CD4-positive, alpha-beta T cell (primary cell): ENCODE measurements around the gene ZFP36L2. TPM values are rescaled to one million over a fixed set of nuclear protein-coding genes. Genes with fewer than 3 reads are reported as not detected.

Source experiments
- ATAC-seq: fragments of 200-7000 bp; cut with Tn5 transposase; one replicate; pipeline ENCODE4 v1.10.0; 2022; ENCODE audit warnings: mild to moderate bottlenecking; ENCODE audit not compliant: poor library complexity
- CTCF ChIA-PET: fragments of 350-600 bp; sonication (Branson Sonifier 250); formaldehyde crosslinking; loops from one replicate; lab custom pipeline; 2021; ENCODE audit warnings: antibody characterized with exemption, inconsistent platforms; lab: Charles Lee
- POLR2A ChIA-PET: fragments of 350-600 bp; sonication (Branson Sonifier 250); formaldehyde crosslinking; loops from one replicate; lab custom pipeline; 2021; ENCODE audit warnings: antibody characterized with exemption, inconsistent platforms; lab: Charles Lee
- DNase-seq, 14 experiments: peaks; one replicate each; pipeline ENCODE4 v3.0.0-alpha.2; 2013 to 2020; ENCODE audit warnings: mixed read lengths in 2 of 14
- H3K27ac ChIP-seq, 2 donors: one replicate each; pipeline versions ENCODE4 v1.5.1 to v1.7.0; 2013; ENCODE audit warnings: low read length in 2 of 2, low read depth in 1 of 2, mild to moderate bottlenecking in 1 of 2
- H3K27me3 ChIP-seq, 2 experiments: 1 replicate in 1 of 2; 2 replicates in 1 of 2; pipeline versions ENCODE4 v1.6.1 to v1.7.0; 2013; ENCODE audit warnings: low read length in 2 of 2, control low read depth in 1 of 2, mild to moderate bottlenecking in 1 of 2, moderate library complexity in 1 of 2; ENCODE audit not compliant: insufficient read depth in 2 of 2, control insufficient read depth in 1 of 2
- H3K36me3 ChIP-seq: one replicate; pipeline ENCODE4 v1.6.1; 2013; ENCODE audit warnings: low read length, control low read depth; ENCODE audit not compliant: insufficient read depth
- H3K4me1 ChIP-seq: one replicate; pipeline ENCODE4 v1.6.1; 2013; ENCODE audit warnings: low read length, control low read depth; ENCODE audit not compliant: insufficient read depth
- H3K4me3 ChIP-seq: one replicate; pipeline ENCODE4 v1.5.1; 2013; ENCODE audit warnings: mild to moderate bottlenecking, low read length, moderate library complexity
- H3K9me3 ChIP-seq, 2 experiments: 1 replicate in 1 of 2; 2 replicates in 1 of 2; pipeline versions ENCODE4 v1.6.1 to v1.7.0; 2013; ENCODE audit warnings: low read length in 2 of 2, mild to moderate bottlenecking in 2 of 2, control low read depth in 1 of 2, moderate library complexity in 1 of 2; ENCODE audit not compliant: control insufficient read depth in 1 of 2, insufficient read depth in 1 of 2
- H3K27ac Mint-ChIP-seq: one replicate; pipeline ENCODE4 v1.8.0; 2020; ENCODE audit warnings: mixed read lengths
- H3K27me3 Mint-ChIP-seq: one replicate; pipeline ENCODE4 v1.8.0; 2021; ENCODE audit warnings: mixed read lengths
- H3K36me3 Mint-ChIP-seq: one replicate; pipeline ENCODE4 v1.8.0; 2021; ENCODE audit warnings: low read depth, mixed read lengths
- H3K4me1 Mint-ChIP-seq: one replicate; pipeline ENCODE4 v1.8.0; 2021; ENCODE audit warnings: low read depth, mixed read lengths
- H3K4me3 Mint-ChIP-seq: one replicate; pipeline ENCODE4 v1.8.0; 2020; ENCODE audit warnings: mild to moderate bottlenecking, mixed read lengths
- H3K9me3 Mint-ChIP-seq: one replicate; pipeline ENCODE4 v1.8.0; 2020; ENCODE audit warnings: mixed read lengths
- CTCF ChIP-seq: fragments of 200-600 bp; IDR thresholded peaks from one replicate; pipeline ENCODE4 v1.8.0; 2022; ENCODE audit warnings: antibody characterized with exemption, mild to moderate bottlenecking
- intact Hi-C, 2 experiments: fragments of 100-400 bp; cut with DNase I in 1 of 2; cut with micrococcal nuclease in 1 of 2; formaldehyde crosslinking; loops; one replicate each; pipeline versions ENCODE4 v1.15.1 to v1.9.0; 2023 to 2025; cut with DNase I, micrococcal nuclease
- total RNA-seq, 174 experiments: library from RNA in 2 of 174; stranded (reverse) in 2 of 174; gene quantifications; one replicate each; pipeline ENCODE4 v1.2.3 and lab custom pipeline; 2021 to 2026

The ZFP36L2 gene
- total RNA-seq, 2 experiments from 2014 or later: 1,602 to 1,631 TPM

DNA sequence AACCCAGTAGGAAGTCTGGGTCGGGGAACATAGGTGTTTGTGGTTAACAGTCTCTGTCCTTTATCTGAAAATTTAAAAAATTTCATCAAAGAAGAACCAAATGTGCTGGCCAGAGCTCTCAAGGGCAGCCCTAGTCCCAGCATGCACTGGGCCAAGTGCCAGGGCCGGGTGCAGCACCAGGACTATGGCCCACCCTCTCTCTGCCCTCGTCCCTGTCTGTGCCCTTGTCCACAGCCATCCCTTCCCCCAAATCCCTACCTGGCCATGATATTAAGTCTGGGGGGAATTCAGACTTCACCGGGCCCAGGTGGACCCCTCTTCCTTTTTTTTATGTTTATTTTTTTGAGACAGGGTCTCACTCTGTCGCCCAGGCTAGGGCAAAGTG is 14.4 kb upstream of the ZFP36L2 start:
- H3K4me1 Mint-ChIP-seq: peaks cover 7% of the 10 kb centered on the region
- ATAC-seq: no peak
- TF ChIP-seq CTCF: no peak
- Histone ChIP-seq H3K27ac (no peak overlapping the region), H3K4me1 (peaks cover 11% of the 10 kb centered on the region), H3K9me3 (no peaks in the 10 kb centered on the region), H3K4me3 (no peak overlapping the region), H3K27me3 (no peaks in the 10 kb centered on the region), H3K36me3 (peaks cover 10% of the 10 kb centered on the region)
- intact Hi-C loops: no loop called here
- POLR2A ChIA-PET: interaction anchor here (0.6 to 1.0 kb wide), 2 partner anchors 12 to 258 kb away, joined by 3 read pairs; no protein-coding TSS in a partner anchor
- no peak overlapping the region for H3K27ac Mint-ChIP-seq
- DNase-seq: no peak
- H3K36me3 Mint-ChIP-seq: peaks cover 17% of the 10 kb centered on the region
- H3K9me3 Mint-ChIP-seq: no peaks in the 10 kb centered on the region
- no peak overlapping the region for H3K4me3 Mint-ChIP-seq
- no peaks in the 10 kb centered on the region for H3K27me3 Mint-ChIP-seq
- CTCF ChIA-PET: interaction anchor here (1.4 to 2.8 kb wide), 2 partner anchors 11 to 266 kb away, joined by 3 to 12 read pairs; no protein-coding TSS in a partner anchor

DNA sequence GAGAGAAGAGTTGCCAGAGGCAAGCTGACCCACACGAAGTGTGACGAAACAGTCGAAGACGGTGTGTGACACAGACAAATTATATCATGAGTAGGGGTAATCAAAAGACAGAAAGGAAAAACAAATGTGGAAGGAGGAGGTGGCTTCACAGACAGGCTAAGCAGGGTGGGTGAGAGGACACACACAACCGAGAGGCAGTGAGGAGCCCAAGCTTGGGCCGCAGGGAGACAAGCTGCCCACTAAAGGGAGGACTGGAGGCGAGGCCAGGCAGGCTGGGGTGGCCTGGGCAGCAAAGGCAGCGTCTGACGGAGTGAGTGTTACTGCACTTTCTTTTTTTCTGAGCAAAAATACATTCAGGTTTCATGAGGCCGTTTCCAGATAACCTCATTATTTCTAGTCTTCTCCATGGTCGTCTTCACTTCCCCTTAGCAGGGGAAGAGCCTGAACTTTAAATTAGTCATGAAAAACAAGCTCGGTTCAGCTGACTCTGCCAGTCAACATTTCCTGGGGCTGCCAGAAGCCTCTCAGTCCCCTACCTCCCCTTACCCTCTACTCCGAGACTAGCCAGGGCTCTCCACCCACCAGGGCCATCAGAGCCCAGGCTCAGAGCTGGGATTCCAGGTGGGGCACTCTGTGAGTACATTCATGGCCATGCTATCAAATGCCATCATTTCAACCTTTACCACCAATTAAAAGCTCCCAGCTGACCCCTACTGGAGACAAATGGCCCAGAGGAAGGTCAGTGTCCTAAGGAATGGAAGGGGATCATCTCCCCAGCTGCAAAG is 13.8 kb upstream of the ZFP36L2 start:
- Mint-ChIP-seq H3K27ac (no peak overlapping the region), H3K27me3 (no peaks in the 10 kb centered on the region), H3K4me1 (peaks cover 7% of the 10 kb centered on the region), H3K4me3 (no peak overlapping the region), H3K36me3 (peaks cover 14% of the 10 kb centered on the region), H3K9me3 (no peaks in the 10 kb centered on the region)
- Histone ChIP-seq H3K27me3 (no peaks in the 10 kb centered on the region), H3K27ac (no peak overlapping the region), H3K4me3 (no peak overlapping the region), H3K4me1 (peaks cover 11% of the 10 kb centered on the region), H3K9me3 (no peaks in the 10 kb centered on the region), H3K36me3 (peaks cover 7% of the 10 kb centered on the region)
- POLR2A ChIA-PET: interaction anchor here (0.6 to 1.0 kb wide), 2 partner anchors 12 to 259 kb away, joined by 3 read pairs; no protein-coding TSS in a partner anchor
- intact Hi-C loops: loop anchor here in 1 of 2 experiments (10.0 kb wide), 1 partner anchor 415 kb away; no protein-coding TSS in a partner anchor
- CTCF ChIA-PET: interaction anchor here (1.4 to 2.8 kb wide), 2 partner anchors 11 to 265 kb away, joined by 3 to 12 read pairs; no protein-coding TSS in a partner anchor
- no peak for TF ChIP-seq CTCF
- DNase-seq (peak in 1 of 14 experiments; percentile 33), ATAC-seq (no peak)

DNA sequence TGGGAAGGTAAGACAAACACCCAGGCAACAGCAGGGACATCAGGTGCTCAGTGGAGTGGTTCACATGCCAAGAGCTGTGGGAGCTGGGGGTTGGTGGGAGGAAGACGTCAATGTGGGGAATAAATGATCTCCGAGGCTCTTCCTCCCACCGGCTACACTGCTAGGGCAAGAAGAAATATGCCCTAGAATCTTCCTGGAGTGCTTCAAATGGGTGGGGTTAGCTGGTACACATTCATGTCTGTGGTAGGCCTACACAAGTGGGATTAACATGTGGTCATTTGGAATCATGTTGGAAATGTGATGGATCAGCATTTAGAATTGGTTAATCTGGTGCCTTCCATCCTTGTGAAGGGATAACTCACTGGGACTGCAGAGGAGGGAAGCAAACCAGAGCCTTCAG is 12.4 kb upstream of the ZFP36L2 start:
- ChIA-PET POLR2A (no interaction called here), CTCF (interaction anchor here (2.8 kb wide), 1 partner anchor 9 kb away, joined by 12 read pairs; no protein-coding TSS in a partner anchor)
- Histone ChIP-seq H3K27me3 (no peaks in the 10 kb centered on the region), H3K36me3 (peaks cover 3% of the 10 kb centered on the region), H3K4me3 (no peak overlapping the region), H3K27ac (no peak overlapping the region), H3K4me1 (peaks cover 11% of the 10 kb centered on the region), H3K9me3 (no peaks in the 10 kb centered on the region)
- H3K4me1 Mint-ChIP-seq: peaks cover 7% of the 10 kb centered on the region
- no peaks in the 10 kb centered on the region for H3K9me3 Mint-ChIP-seq
- H3K27ac Mint-ChIP-seq: no peak overlapping the region
- ATAC-seq: no peak
- DNase-seq: no peak
- H3K27me3 Mint-ChIP-seq: no peaks in the 10 kb centered on the region
- TF ChIP-seq CTCF: no peak
- H3K4me3 Mint-ChIP-seq: no peak overlapping the region
- intact Hi-C loops: loop anchor here in 1 of 2 experiments (10.0 kb wide), 1 partner anchor 414 kb away; no protein-coding TSS in a partner anchor
- H3K36me3 Mint-ChIP-seq: peaks cover 10% of the 10 kb centered on the region
